HG03571 (cell line): ENCODE results near the gene FILIP1L.

Experiments
- ATAC-seq: cut with Tn5 transposase; IDR thresholded peaks from one replicate; pipeline ENCODE4 v1.9.1; 2021; ENCODE audit not compliant: unreplicated experiment

The FILIP1L gene

GRCh38 chr3:99981138-99981537 lies 133.2 kb downstream of the FILIP1L start:
- no peak for ATAC-seq

DNA sequence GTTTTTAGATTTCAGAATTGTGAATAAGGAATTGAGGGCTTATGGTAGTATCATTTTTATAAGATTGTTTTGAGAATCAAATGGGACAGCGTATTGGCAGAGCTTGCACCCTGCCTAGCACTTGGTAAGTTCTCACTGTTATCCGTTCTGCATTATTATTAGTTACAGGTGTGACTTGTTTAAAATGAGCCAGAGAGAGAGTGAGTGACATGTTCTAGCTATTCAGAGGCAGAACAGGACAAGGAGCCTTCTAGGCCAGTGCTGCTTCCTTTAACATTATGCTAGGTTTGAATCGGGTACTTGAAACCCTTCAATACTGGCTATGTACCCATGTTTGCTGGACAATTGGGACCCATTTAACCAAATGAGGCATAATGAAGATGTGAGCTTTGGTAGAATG lies 133.7 kb downstream of the FILIP1L start:
- ATAC-seq = no peak

GRCh38 chr3:99978221-99978620 lies 136.1 kb downstream of the FILIP1L start:
- ATAC-seq = no peak

- no peak for ATAC-seq
Measured at GRCh38 chr3:99976584-99976983, 137.7 kb downstream of the FILIP1L start.

DNA sequence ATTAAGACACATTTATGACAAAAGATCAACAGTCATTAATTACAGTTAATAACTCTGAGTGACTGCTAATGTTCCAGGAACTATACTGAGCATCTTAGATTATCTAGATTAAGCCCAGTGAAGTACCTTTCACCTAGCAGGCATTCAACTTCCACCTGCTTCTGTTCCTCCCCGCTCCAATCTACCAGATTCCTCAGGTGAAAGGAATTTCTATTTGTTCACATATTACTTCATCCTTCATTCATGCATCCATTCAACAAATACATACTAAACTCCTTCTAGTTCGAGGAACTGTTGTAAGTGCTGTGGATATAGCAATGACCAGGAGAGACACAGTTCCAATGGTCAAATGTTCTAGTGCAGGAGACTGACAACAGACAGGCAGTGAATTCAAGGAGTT lies 139.3 kb downstream of the FILIP1L start:
- ATAC-seq = no peak

DNA sequence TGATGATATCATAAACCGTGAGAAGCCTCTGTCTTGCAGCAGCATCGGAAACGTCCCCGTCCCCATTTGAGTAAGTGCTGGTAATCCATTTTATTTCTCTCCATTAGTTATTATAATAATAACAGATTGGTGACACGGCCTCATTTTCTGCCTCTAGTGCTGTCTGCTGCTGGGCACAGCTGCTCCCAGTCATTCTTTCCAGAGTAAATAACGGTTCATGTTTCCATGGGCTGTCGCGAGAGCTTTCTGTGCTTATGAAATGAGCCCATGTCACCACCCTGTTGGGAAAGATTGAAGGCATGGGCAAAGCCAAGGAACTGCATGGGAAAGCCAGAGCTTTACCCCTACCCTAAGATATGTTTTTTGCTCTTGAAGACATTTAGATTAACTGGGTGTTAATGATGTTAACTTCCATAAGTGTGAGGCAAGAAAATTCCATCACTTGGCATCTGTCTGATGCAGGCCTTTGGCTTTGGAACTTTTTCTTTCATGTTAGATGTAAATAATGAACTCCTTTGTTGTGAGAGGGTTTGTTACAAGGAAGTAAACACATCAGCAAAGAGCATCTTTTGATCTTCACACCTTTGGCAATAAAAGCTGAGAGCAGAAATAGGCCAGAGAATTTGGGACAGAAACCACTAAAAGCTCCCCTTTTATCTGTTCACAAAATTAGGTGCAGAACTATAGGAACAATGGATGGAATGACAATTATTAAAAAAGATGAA lies 141.8 kb downstream of the FILIP1L start:
- no peak for ATAC-seq

DNA sequence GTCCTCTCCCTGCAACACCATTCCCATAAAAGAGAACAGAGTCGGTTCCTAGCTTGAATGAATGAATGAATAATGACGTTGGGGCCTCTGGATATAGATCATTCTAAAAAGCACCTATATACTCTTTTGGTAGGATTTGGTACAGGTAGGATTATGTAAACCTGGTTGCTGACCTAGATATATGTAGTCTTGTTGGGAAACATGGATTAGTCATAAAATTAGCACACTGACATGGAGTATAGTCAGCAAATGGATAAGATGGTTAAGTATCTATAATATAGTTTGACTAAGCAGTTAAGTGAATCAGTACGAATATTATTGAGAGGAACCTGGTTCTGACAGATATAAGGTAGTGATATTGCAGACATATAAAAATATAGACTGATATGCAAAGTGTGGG lies 142.5 kb downstream of the FILIP1L start:
- no peak for ATAC-seq

DNA sequence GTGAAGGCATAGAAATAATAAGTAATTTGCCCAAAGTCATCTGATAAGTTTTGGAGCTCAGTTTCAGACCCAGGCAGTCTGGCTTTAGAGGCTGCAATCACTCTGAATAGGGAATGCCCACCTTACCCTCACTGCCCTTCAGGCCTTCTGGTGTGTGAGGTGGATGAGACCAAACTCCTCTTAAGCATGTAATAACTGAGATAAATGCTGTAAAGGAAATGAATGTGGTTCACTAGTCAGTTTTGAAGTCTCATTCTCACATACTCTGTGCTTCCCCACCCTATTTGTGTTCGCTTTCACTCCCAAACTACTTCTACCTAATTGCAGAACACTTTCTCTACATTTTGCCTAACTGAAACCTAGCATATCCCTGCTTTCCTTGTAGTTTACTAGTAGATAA lies 144.1 kb downstream of the FILIP1L start:
- peak; percentile 87 for ATAC-seq

DNA sequence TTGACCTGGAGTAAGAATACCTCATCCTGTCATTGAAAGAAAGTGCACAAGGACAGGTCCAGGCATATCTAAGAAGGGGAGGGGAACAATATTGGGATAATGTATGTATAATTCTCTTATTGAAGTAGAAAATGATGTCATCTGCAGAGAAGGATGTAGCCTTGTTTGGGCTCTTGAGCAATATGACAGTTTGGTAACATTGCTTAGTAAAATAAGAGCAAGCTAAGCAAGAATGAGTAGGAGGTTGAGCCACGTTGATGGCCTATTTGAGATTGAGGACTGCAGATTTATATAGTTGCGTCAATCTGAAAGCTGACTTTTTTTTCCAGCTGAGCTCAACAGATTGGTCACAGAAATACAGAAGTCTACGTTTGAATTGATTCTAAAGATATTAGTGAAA lies 145.2 kb downstream of the FILIP1L start:
- no peak for ATAC-seq

DNA sequence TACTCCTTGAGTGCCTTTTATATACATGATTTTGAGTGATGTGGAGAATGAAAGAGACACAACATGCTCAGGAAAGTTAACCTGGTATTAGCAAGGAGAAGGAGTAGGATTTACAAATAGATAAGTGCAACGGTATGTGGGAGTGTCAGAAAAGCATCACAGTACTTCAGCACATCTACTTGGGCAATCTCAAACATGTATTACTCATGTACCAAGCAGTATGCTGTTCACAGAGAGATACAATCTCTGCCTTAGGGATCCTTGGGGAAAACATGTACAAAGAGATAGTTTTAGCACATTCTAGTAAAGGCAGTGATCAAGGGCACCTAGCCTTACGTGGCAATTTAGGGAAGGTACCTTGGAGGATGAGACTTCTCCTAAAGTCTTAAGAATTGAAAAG lies 146.5 kb downstream of the FILIP1L start:
- no peak for ATAC-seq

DNA sequence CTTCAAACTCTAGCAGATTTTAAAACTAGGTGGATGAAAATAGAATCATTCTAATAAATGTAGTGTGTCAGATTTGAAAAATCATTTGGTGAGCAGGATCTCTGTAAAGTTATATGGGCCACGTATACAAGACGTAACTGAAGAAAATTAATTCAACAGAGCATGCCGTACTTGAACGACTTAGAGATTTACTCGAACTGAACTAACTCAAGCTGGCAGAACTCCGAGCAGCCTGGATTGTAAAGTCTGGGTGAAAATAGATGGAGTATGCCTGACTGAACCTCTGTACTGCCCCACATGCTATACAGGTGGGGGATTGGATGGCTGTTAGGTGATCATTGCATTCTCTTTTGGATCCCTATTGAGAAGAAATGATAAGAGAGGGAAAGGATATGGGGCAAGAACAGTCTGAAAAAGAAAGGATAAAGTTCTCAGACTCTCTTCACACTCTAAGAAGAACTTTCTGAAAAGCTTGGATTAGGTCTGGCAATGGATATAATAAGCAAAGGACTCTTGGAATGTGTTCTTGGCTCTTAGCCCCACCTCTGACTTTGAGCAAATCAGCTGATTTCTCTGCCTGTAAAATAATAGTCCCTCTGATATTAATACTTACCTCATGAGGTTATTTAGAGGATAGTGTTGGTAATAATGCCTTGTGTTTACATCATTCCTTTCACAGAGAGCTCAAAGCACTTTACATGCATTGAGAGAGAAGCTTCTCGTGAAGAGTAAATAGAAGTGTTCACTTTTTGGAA lies 147.5 kb downstream of the FILIP1L start:
- ATAC-seq = no peak

- no peak for ATAC-seq
Measured at GRCh38 chr3:99965681-99966408, 148.5 kb downstream of the FILIP1L start.

GRCh38 chr3:99965077-99965476 lies 149.2 kb downstream of the FILIP1L start:
- ATAC-seq = no peak

- no peak for ATAC-seq
Measured at GRCh38 chr3:99962703-99963102, 151.6 kb downstream of the FILIP1L start.

DNA sequence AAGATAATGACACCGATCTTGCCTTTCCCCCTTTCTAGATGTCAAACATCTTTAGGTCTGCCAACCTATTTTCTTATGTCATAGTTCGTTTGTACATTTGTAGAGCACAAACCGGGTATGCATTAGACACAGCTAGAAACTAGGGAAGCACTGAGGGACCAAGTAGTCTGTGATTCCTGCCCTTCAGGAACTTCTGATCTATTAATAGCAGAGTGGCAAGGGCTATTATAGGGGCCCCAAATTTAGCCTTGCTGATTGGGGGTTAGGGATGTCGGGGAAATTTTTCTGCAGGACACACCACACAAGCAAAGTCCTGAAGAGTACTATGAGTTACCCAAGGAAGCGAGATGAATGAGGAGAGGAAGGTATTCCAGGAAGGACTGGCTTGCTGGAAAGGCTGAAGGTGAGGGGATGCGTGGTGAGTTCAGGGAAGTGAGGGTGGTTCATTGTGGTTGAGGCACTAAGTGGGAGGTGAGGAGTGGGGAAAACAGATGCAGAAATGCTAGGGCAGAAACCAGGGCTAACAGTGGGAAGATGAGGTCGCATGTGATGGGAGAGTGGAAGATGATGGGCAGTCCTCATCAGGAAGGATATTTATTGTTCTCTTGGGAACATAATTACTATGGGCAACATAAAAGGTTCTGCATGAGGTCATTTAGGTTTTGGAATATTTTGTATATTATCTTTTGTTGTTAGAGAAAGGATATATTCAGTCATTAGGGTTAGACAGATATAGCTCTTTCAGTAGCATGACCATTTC lies 152.4 kb downstream of the FILIP1L start:
- no peak for ATAC-seq

- no peak for ATAC-seq
Measured at GRCh38 chr3:99960941-99961340, 153.4 kb downstream of the FILIP1L start.

DNA sequence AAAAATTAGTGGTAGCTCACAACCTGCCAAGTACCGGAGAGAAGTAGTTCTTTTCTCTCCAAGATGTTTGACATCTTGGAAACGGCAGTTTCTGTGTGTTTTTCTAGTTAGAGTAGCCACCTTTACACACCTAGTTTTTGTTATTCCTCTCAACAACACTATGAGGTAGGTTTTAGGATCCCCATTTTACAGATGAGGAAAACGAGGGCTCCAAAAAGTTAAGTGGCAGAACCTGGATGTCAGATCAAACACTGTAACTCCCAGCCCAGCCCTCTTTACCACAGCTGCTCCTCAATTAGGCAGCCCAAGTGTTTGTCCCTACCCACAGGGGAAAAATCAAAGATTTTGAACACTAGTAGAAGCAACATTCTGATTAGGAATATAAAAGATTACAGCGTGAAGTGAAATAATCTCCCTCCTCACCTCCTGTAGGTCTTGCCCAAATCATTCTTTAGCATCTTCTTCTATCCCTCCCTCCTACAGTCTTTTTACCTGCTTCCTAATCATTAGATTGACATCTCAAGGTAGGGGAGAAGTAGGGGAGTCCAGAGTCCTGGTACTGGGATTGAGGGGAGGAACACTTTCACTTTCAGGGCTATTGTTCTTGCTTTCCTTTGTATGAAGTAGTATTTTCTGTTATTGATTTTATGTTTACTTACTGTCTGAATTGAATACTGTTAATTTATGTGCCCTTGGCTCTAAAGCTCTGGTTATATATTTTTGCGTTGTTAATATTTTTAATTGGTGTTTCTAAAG lies 154.0 kb downstream of the FILIP1L start:
- no peak for ATAC-seq

GRCh38 chr3:99958222-99958912 lies 155.9 kb downstream of the FILIP1L start:
- ATAC-seq = no peak

DNA sequence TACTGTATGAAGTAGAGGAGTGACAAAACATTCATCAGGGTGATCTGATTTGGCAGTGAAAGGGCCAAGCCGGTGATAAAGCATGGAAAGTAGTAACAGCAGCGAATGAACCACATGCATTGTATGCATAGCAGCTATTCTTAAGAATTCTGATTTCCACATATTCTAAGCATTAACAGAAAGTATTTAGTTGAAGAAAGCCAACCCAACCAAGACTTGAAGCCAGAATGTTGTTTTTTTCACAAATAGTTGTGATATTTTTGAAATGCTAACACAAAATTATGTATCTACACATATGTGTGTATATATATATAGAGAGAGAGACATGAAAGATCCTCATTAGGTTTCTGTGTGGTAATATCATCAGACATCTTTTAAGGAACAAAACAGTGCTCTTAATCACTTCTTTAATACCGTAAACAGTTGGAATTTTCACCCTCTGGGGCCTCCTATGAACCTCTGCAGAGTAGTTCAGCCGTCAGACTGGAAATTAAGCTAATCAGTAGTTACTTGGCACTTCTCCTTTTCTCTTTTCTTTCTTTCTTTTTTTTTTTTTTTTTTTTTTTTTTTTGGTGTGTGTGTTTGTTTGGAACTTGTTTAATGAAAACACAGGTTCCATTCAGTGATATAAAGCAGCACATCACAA lies 157.0 kb downstream of the FILIP1L start:
- ATAC-seq = no peak
